ENCODE data around the gene NIBAN1.

The NIBAN1 gene

DNA sequence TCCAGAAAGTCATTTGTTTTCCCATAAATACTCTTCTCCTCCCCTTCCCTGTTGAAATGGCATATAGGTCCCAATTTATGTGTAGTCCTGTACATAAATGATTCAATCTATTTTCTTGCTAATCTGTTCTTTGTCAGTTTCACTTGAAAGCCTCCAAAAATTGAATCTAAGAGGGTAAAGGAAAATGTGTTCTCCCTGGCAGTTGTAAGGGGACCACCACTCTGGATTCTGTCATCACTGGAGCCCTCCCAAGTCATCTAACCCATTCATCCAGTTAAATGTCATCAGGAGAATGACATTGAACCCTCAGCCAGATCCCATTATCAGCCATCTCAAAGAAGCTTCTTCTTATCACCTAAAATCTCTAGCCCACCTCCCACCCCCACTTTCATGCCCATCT lies 36.1 kb upstream of the NIBAN1 start:
- no peak for TF ChIP-seq YY1 (IDR thresholded peaks at IDR 0.05; ENCODE audit: low read depth)
- TF ChIP-seq, protein P1, sequence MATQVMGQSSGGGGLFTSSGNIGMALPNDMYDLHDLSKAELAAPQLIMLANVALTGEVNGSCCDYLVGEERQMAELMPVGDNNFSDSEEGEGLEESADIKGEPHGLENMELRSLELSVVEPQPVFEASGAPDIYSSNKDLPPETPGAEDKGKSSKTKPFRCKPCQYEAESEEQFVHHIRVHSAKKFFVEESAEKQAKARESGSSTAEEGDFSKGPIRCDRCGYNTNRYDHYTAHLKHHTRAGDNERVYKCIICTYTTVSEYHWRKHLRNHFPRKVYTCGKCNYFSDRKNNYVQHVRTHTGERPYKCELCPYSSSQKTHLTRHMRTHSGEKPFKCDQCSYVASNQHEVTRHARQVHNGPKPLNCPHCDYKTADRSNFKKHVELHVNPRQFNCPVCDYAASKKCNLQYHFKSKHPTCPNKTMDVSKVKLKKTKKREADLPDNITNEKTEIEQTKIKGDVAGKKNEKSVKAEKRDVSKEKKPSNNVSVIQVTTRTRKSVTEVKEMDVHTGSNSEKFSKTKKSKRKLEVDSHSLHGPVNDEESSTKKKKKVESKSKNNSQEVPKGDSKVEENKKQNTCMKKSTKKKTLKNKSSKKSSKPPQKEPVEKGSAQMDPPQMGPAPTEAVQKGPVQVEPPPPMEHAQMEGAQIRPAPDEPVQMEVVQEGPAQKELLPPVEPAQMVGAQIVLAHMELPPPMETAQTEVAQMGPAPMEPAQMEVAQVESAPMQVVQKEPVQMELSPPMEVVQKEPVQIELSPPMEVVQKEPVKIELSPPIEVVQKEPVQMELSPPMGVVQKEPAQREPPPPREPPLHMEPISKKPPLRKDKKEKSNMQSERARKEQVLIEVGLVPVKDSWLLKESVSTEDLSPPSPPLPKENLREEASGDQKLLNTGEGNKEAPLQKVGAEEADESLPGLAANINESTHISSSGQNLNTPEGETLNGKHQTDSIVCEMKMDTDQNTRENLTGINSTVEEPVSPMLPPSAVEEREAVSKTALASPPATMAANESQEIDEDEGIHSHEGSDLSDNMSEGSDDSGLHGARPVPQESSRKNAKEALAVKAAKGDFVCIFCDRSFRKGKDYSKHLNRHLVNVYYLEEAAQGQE (IDR thresholded peaks at IDR 0.05; ENCODE audit: low read depth): no peak
- TF ChIP-seq NFIC (IDR thresholded peaks at IDR 0.05): no peak
- TF ChIP-seq RAD21 (IDR thresholded peaks at IDR 0.05; ENCODE audit: low read depth): no peak
- no peak for TF ChIP-seq FOXM1 (IDR thresholded peaks at IDR 0.05; ENCODE audit: borderline replicate concordance, low read depth)
- TF ChIP-seq TAF1 (IDR thresholded peaks at IDR 0.05; ENCODE audit: low read depth): no peak
- TF ChIP-seq TCF12 (IDR thresholded peaks at IDR 0.05; ENCODE audit: low read depth): no peak
- no peak for TF ChIP-seq EGR1 (IDR thresholded peaks at IDR 0.05)
- no peak for TF ChIP-seq MAX (IDR thresholded peaks at IDR 0.05)

- TF ChIP-seq FOXM1 (IDR thresholded peaks at IDR 0.05; ENCODE audit: borderline replicate concordance, low read depth) (no peak), MAX (IDR thresholded peaks at IDR 0.05) (no peak), NFIC (IDR thresholded peaks at IDR 0.05) (no peak), EP300 (IDR thresholded peaks at IDR 0.05; ENCODE audit: borderline replicate concordance) (no peak), CEBPB (IDR thresholded peaks at IDR 0.05) (no peak), YY1 (IDR thresholded peaks at IDR 0.05; ENCODE audit: low read depth) (no peak), EGR1 (IDR thresholded peaks at IDR 0.05) (no peak)
- TF ChIP-seq, protein P2, sequence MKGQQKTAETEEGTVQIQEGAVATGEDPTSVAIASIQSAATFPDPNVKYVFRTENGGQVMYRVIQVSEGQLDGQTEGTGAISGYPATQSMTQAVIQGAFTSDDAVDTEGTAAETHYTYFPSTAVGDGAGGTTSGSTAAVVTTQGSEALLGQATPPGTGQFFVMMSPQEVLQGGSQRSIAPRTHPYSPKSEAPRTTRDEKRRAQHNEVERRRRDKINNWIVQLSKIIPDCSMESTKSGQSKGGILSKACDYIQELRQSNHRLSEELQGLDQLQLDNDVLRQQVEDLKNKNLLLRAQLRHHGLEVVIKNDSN (IDR thresholded peaks at IDR 0.05): no peak
Observed at GRCh38 chr1:185008838-185009237, 34.5 kb upstream of the NIBAN1 start.

DNA sequence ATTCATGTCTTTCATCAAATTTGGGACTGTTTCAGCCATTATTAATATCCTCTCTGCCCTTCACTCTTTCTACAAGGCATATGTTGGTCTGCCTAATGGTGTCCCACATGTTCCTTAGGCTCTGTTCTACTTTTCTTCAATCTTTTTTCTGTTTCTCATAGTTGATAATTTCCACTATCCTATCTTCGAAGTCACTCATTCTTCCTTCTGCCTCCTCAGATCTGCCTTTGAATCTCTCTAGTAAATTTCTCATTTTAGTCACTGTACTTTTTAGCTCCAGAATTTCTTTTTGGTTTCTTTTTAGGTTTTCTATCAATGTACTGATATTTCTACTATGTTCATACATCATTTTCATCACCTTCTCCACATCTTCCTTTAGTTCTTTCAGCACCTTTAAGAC lies 20.0 kb upstream of the NIBAN1 start:
- TF ChIP-seq YY1 (IDR thresholded peaks at IDR 0.05; ENCODE audit: low read depth) (no peak), TEAD4 (IDR thresholded peaks at IDR 0.05) (no peak), EGR1 (IDR thresholded peaks at IDR 0.05) (no peak), MAX (IDR thresholded peaks at IDR 0.05) (no peak), CEBPB (IDR thresholded peaks at IDR 0.05) (no peak), ZBTB7A (IDR thresholded peaks at IDR 0.05; ENCODE audit: low read depth) (no peak), TCF12 (IDR thresholded peaks at IDR 0.05; ENCODE audit: low read depth) (no peak), FOXM1 (IDR thresholded peaks at IDR 0.05; ENCODE audit: borderline replicate concordance, low read depth) (no peak), NFIC (IDR thresholded peaks at IDR 0.05) (no peak), EP300 (IDR thresholded peaks at IDR 0.05; ENCODE audit: borderline replicate concordance) (no peak), TAF1 (IDR thresholded peaks at IDR 0.05; ENCODE audit: low read depth) (no peak), RAD21 (IDR thresholded peaks at IDR 0.05; ENCODE audit: low read depth) (no peak), CREB1 (IDR thresholded peaks at IDR 0.05; ENCODE audit: low read depth) (no peak)
- TF ChIP-seq, protein P2 (IDR thresholded peaks at IDR 0.05): no peak
- TF ChIP-seq, protein P1 (IDR thresholded peaks at IDR 0.05; ENCODE audit: low read depth): no peak

DNA sequence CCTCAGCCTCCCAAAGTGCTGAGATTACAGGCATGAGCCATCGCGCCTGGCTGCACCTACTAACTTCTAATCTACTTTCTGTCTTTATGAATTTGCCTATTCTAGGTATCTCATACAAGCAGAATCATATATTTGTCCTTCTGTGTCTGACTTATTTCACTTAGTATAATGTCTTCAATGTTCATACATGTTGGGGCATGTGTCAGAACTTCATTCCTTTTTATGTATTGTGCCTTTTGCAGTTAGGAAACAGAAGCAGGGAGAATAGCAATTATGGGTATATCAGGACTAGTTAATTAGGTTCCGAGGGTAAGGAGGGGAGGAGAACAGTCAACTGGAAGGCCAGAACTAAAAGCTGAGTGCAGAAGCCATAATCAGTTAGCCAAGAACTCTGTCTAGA lies 18.0 kb upstream of the NIBAN1 start:
- no peak for TF ChIP-seq YY1 (IDR thresholded peaks at IDR 0.05; ENCODE audit: low read depth)
- no peak for TF ChIP-seq ZBTB7A (IDR thresholded peaks at IDR 0.05; ENCODE audit: low read depth)
- no peak for TF ChIP-seq FOXM1 (IDR thresholded peaks at IDR 0.05; ENCODE audit: borderline replicate concordance, low read depth)
- TF ChIP-seq TEAD4 (IDR thresholded peaks at IDR 0.05): no peak
- no peak for TF ChIP-seq MAX (IDR thresholded peaks at IDR 0.05)
- no peak for TF ChIP-seq TCF12 (IDR thresholded peaks at IDR 0.05; ENCODE audit: low read depth)
- TF ChIP-seq NFIC (IDR thresholded peaks at IDR 0.05): no peak
- no peak for TF ChIP-seq CEBPB (IDR thresholded peaks at IDR 0.05)
- no peak for TF ChIP-seq TAF1 (IDR thresholded peaks at IDR 0.05; ENCODE audit: low read depth)
- TF ChIP-seq RAD21 (IDR thresholded peaks at IDR 0.05; ENCODE audit: low read depth): no peak
- TF ChIP-seq, protein P1 (IDR thresholded peaks at IDR 0.05; ENCODE audit: low read depth): no peak

Measured in Ishikawa (cell line).